BLaER1 (cell line): Measurements from ENCODE around the gene SEMA5A.

Source experiments
- H3K27ac ChIP-seq: shearing (Covaris generic); formaldehyde crosslinking; 2 replicates; pipeline ENCODE4 v1.8.1; 2022
- H3K27me3 ChIP-seq: shearing (Covaris generic); formaldehyde crosslinking; 2 replicates; pipeline ENCODE4 v1.8.1; 2022
- H3K36me3 ChIP-seq: shearing (Covaris generic); formaldehyde crosslinking; 2 replicates; pipeline ENCODE4 v1.8.1; 2022
- H3K4me1 ChIP-seq: shearing (Covaris generic); formaldehyde crosslinking; 2 replicates; pipeline ENCODE4 v1.8.1; 2022
- H3K4me2 ChIP-seq: shearing (Covaris generic); formaldehyde crosslinking; 2 replicates; pipeline ENCODE4 v1.8.1; 2022
- H3K4me3 ChIP-seq: shearing (Covaris generic); formaldehyde crosslinking; 2 replicates; pipeline ENCODE4 v1.8.1; 2022
- H3K9ac ChIP-seq: shearing (Covaris generic); formaldehyde crosslinking; 2 replicates; pipeline ENCODE4 v1.8.1; 2022
- H3K9me3 ChIP-seq: shearing (Covaris generic); formaldehyde crosslinking; 2 replicates; pipeline ENCODE4 v1.8.1; 2022
- H4K20me1 ChIP-seq: shearing (Covaris generic); formaldehyde crosslinking; 2 replicates; pipeline ENCODE4 v1.8.1; 2022
- Cebpa-rat ChIP-seq: shearing (Covaris generic); IDR thresholded peaks from 2 replicates; pipeline ENCODE4 v1.8.1; 2022

The SEMA5A gene

GRCh38 chr5:9062873-9063272 lies 483.0 kb downstream of the SEMA5A start:
- H3K4me1 ChIP-seq = peaks cover 89% of the 10 kb centered on the region
- no peaks in the 10 kb centered on the region for H4K20me1 ChIP-seq
- H3K4me2 ChIP-seq = peak overlapping the region; percentile 87
- no peak for TF ChIP-seq Cebpa-rat
- H3K4me3 ChIP-seq = peak overlapping the region; percentile 48
- H3K27ac ChIP-seq = peak overlapping the region; percentile 84
- H3K27me3 ChIP-seq = no peaks in the 10 kb centered on the region
- peaks cover 13% of the 10 kb centered on the region for H3K9me3 ChIP-seq
- peak overlapping the region; percentile 34 for H3K9ac ChIP-seq
- H3K36me3 ChIP-seq = no peaks in the 10 kb centered on the region

DNA sequence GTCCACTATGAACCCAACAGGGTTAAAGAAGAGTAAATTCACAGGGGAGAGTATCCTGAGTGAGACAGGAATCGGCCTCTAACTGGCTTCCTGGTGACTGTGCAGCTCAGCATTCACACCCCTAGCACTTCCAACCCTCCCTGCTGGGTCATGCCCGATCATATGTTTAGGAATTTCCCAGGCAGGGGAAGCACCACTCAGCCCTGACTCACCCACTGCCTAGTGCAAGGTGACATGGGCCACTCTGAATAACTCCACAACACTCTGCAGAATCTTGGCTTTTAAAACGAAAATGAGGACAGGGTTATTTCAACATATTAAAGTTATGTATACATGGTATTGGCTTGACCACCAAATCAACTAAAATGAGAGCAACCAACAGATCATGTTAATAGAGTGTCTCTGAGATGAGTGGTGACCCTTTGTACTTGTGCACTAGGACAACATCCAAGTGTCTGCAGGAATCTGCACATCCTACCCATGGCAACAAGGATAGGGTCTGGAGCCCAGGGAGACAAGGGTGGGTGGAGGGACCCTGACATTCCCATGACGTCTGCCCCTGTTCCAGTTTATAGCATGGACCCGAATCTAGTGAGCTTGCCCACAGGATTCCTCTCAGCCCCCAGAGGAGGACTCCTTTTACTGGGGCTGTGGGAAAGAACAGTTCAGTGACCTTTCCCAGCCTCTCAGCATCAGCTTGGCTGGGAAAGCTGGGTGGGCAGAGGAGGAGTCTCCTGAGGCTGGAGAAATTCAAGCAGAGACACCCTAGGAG lies 485.8 kb downstream of the SEMA5A start:
- no peaks in the 10 kb centered on the region for H4K20me1 ChIP-seq
- H3K27ac ChIP-seq = peak overlapping the region; percentile 84
- no peaks in the 10 kb centered on the region for H3K36me3 ChIP-seq
- no peaks in the 10 kb centered on the region for H3K27me3 ChIP-seq
- peaks cover 96% of the 10 kb centered on the region for H3K4me1 ChIP-seq
- TF ChIP-seq Cebpa-rat = no peak
- peak overlapping the region; percentile 87 for H3K4me2 ChIP-seq
- H3K4me3 ChIP-seq = peak overlapping the region; percentile 48
- peak overlapping the region; percentile 41; the same call in 1 of the 2 replicates for H3K9ac ChIP-seq
- H3K9me3 ChIP-seq = 0 out of 2 replicates have a peak, but pooled peaks cover 6% of the 10 kb centered on the region

- TF ChIP-seq Cebpa-rat = no peak
- H3K27me3 ChIP-seq = no peaks in the 10 kb centered on the region
- H4K20me1 ChIP-seq = no peaks in the 10 kb centered on the region
- H3K36me3 ChIP-seq = peaks cover 5% of the 10 kb centered on the region; the same call in 1 of the 2 replicates
- H3K9ac ChIP-seq = peak overlapping the region; percentile 49
- peak overlapping the region; percentile 87 for H3K4me2 ChIP-seq
- peaks cover 94% of the 10 kb centered on the region for H3K4me1 ChIP-seq
- H3K9me3 ChIP-seq = 0 out of 2 replicates have a peak, but pooled peaks cover 6% of the 10 kb centered on the region
- H3K27ac ChIP-seq = peak overlapping the region; percentile 84
- 0 out of 2 replicates have a peak overlapping the region, but pooled peaks have one; percentile 16 for H3K4me3 ChIP-seq
Observed at GRCh38 chr5:9058666-9059065, 487.2 kb downstream of the SEMA5A start.

DNA sequence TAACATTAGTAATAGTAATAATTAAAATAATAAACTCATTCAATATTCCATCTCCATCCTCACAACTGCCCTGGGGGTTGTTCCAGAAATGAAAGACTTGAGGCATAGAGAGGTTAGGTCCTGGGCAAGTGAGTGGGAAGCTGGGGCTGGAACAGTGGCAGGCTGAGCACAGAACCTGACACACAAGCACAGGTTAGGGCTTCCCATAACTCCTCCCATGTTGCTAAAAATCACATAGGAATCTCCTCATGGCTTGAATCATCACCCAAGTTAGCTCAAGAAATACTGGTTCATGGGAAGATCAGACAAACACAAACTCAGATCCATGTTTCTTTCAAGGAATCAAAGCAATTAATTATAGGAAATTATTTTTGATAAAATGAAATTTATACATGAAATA lies 487.7 kb downstream of the SEMA5A start:
- Histone ChIP-seq H3K4me2 (peak overlapping the region; percentile 87), H4K20me1 (no peaks in the 10 kb centered on the region), H3K36me3 (peaks cover 9% of the 10 kb centered on the region), H3K27ac (peak overlapping the region; percentile 84), H3K4me3 (0 out of 2 replicates have a peak overlapping the region, but pooled peaks have one; percentile 16), H3K9me3 (0 out of 2 replicates have a peak, but pooled peaks cover 6% of the 10 kb centered on the region), H3K4me1 (peaks cover 89% of the 10 kb centered on the region), H3K27me3 (no peaks in the 10 kb centered on the region), H3K9ac (0 out of 2 replicates have a peak overlapping the region, but pooled peaks have one; percentile 28)
- no peak for TF ChIP-seq Cebpa-rat

DNA sequence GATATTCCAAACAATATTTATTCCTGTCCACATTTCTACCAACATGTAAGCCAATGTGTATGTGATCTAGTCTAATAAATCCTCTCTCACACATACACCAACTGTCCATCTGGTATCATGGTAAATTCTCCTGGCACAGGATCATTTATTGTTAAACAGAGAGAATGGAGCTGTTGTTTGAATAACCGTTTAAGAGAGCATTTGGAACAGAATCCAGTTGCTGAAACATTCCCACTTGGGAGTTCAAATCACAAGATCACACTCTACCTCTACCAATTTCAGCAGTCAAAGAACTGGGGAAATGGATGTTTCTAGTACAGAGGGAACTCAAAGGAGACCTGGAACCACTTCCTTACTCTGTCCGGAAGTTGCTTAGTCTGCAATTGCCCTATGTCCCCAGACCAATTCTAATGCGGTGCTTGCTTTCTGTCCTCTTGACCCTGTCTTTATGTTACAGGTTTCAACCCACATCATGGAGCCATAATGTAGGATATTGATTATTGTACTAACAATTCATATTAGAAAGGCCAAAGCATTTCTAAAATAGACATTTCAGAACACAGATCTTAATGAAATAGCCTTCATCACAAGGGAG lies 488.4 kb downstream of the SEMA5A start:
- H3K27ac ChIP-seq = peak overlapping the region; percentile 84; the same call in 1 of the 2 replicates
- no peaks in the 10 kb centered on the region for H4K20me1 ChIP-seq
- 0 out of 2 replicates have a peak, but pooled peaks cover 6% of the 10 kb centered on the region for H3K9me3 ChIP-seq
- H3K36me3 ChIP-seq = peaks cover 15% of the 10 kb centered on the region
- H3K4me1 ChIP-seq = peaks cover 82% of the 10 kb centered on the region
- TF ChIP-seq Cebpa-rat = no peak
- H3K27me3 ChIP-seq = no peaks in the 10 kb centered on the region
- H3K4me2 ChIP-seq = peak overlapping the region; percentile 87
- no peak overlapping the region for H3K4me3 ChIP-seq
- H3K9ac ChIP-seq = no peak overlapping the region

- no peak overlapping the region for H3K9ac ChIP-seq
- TF ChIP-seq Cebpa-rat = no peak
Observed at GRCh38 chr5:9056046-9056445, 489.8 kb downstream of the SEMA5A start.

GRCh38 chr5:9054821-9055589 lies 490.9 kb downstream of the SEMA5A start:
- H3K27ac ChIP-seq = no peak overlapping the region
- H3K27me3 ChIP-seq = no peaks in the 10 kb centered on the region
- H3K4me3 ChIP-seq = no peak overlapping the region
- H3K4me1 ChIP-seq = peaks cover 57% of the 10 kb centered on the region
- H3K9ac ChIP-seq = no peak overlapping the region
- H3K4me2 ChIP-seq = peak overlapping the region; percentile 8; the same call in 1 of the 2 replicates
- H3K9me3 ChIP-seq = peaks cover 14% of the 10 kb centered on the region
- H3K36me3 ChIP-seq = peaks cover 32% of the 10 kb centered on the region
- no peak for TF ChIP-seq Cebpa-rat
- H4K20me1 ChIP-seq = no peaks in the 10 kb centered on the region

More at GRCh38 chr5:9056046-9056445, 489.8 kb downstream of the SEMA5A start:
- Histone ChIP-seq H3K4me3 (no peak overlapping the region), H3K4me2 (0 out of 2 replicates have a peak overlapping the region, but pooled peaks have one; percentile 5), H4K20me1 (no peaks in the 10 kb centered on the region), H3K27ac (no peak overlapping the region), H3K36me3 (peaks cover 24% of the 10 kb centered on the region), H3K9me3 (peaks cover 10% of the 10 kb centered on the region), H3K4me1 (peaks cover 68% of the 10 kb centered on the region), H3K27me3 (no peaks in the 10 kb centered on the region)

DNA sequence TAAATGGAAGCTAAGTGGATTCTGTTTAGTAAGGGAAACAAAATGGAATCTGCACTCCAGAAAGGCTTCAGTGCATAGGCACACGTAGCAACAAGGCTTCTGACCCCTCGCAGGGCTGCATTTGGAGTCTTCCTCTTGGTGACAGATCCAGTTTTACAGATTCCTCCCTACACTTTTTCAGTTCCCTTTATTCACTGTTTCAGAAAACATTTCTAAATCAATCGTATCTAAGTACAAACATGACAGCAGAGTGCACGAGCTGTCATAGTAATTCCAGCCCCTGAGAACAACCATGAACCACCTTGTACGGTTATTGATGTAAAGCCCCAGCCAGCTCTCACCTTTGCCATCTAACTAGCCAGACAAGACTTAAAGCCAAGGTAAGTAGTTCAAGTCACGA lies 491.6 kb downstream of the SEMA5A start:
- H3K9ac ChIP-seq = no peak overlapping the region
- TF ChIP-seq Cebpa-rat = no peak
- H3K9me3 ChIP-seq = peaks cover 19% of the 10 kb centered on the region

DNA sequence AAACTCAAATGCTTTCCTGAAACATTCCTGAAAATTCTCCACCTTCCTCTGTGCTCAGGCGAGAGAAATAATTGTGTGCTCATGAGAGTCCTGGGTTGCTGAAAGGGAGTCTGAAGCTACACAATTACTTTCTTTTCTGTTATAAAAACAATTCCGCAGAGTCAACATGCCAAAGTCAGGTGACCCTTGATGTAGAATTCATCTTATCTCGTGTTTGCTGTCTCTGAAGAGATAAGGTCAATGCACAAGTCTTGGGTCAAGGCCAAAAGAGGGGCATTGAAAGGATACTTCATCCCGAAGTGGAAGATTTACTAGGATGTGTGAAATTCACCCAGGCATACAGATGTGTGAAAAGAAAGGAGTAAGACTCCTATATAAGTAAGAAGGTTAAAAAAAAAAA lies 493.5 kb downstream of the SEMA5A start:
- peaks cover 38% of the 10 kb centered on the region for H3K4me1 ChIP-seq
- no peak overlapping the region for H3K27ac ChIP-seq
- no peak overlapping the region for H3K9ac ChIP-seq
- H3K4me3 ChIP-seq = no peak overlapping the region
- H3K36me3 ChIP-seq = peaks cover 49% of the 10 kb centered on the region
- no peak overlapping the region for H3K4me2 ChIP-seq
- no peaks in the 10 kb centered on the region for H4K20me1 ChIP-seq
- no peaks in the 10 kb centered on the region for H3K27me3 ChIP-seq
- peaks cover 19% of the 10 kb centered on the region for H3K9me3 ChIP-seq
- no peak for TF ChIP-seq Cebpa-rat

More for the DNA sequence above, 491.6 kb downstream of the SEMA5A start:
- H3K27ac ChIP-seq = no peak overlapping the region
- no peaks in the 10 kb centered on the region for H4K20me1 ChIP-seq
- no peak overlapping the region for H3K4me3 ChIP-seq
- no peaks in the 10 kb centered on the region for H3K27me3 ChIP-seq
- peak overlapping the region; percentile 8; the same call in 1 of the 2 replicates for H3K4me2 ChIP-seq
- peaks cover 51% of the 10 kb centered on the region for H3K4me1 ChIP-seq
- H3K36me3 ChIP-seq = peaks cover 39% of the 10 kb centered on the region
